DMS 273 (cell line): ENCODE measurements around the gene TMEM59L.

Source experiments
- DNase-seq: peaks from one replicate; lab custom pipeline; 2025; ENCODE audit not compliant: unreplicated experiment; lab: John Stamatoyannopoulos, UW

The TMEM59L gene

GRCh38 chr19:18608805-18609716, 3.6 kb upstream of the TMEM59L start:
- no peak for DNase-seq

GRCh38 chr19:18609717-18610051, 3.0 kb upstream of the TMEM59L start:
- no peak for DNase-seq

- DNase-seq, result no peak
These were observed 2.5 kb upstream of the TMEM59L start for GRCh38 chr19:18610245-18610555.

GRCh38 chr19:18610556-18611326, 1.9 kb upstream of the TMEM59L start:
- DNase-seq, result no peak

- DNase-seq, result peak; percentile 62
These were observed 1.2 kb upstream of the TMEM59L start for GRCh38 chr19:18611327-18612050.

GRCh38 chr19:18612051-18612771, 459 bp upstream of the TMEM59L start:
- DNase-seq, result peak; percentile 49

- DNase-seq, result peak; percentile 57
These were observed 1.0 kb downstream of the TMEM59L start for GRCh38 chr19:18613589-18614234.

- no peak for DNase-seq
These were observed 3.4 kb downstream of the TMEM59L start for GRCh38 chr19:18616023-18616422.

- no peak for DNase-seq
These were observed 4.9 kb downstream of the TMEM59L start for GRCh38 chr19:18617562-18617961.

- DNase-seq, result no peak
These were observed 5.6 kb downstream of the TMEM59L start for GRCh38 chr19:18618236-18618635.

- DNase-seq, result no peak
These were observed 7.6 kb downstream of the TMEM59L start for GRCh38 chr19:18620311-18620710.

- no peak for DNase-seq
These were observed 8.2 kb downstream of the TMEM59L start for GRCh38 chr19:18620902-18621301.

GRCh38 chr19:18626906-18627305, 14.2 kb downstream of the TMEM59L start:
- peak; percentile 44 for DNase-seq

GRCh38 chr19:18629166-18630088, 16.8 kb downstream of the TMEM59L start:
- peak; percentile 46 for DNase-seq

- peak; percentile 93 for DNase-seq
These were observed 20.7 kb downstream of the TMEM59L start for GRCh38 chr19:18633321-18633720.

- DNase-seq, result peak; percentile 50
These were observed 22.1 kb downstream of the TMEM59L start for GRCh38 chr19:18634612-18635297.

- DNase-seq, result no peak
These were observed 23.1 kb downstream of the TMEM59L start for GRCh38 chr19:18635831-18636182.

GRCh38 chr19:18636183-18636968, 23.7 kb downstream of the TMEM59L start:
- peak; percentile 94 for DNase-seq
